Ishikawa (cell line): ENCODE results near the gene MTMR2.

Experiments used
- CEBPB ChIP-seq: IDR thresholded peaks from 2 replicates; pipeline ENCODE4 v1.6.1; 2012
- CREB1 ChIP-seq: IDR thresholded peaks from 2 replicates; pipeline ENCODE4 v1.6.1; 2012; ENCODE audit warnings: low read depth
- EGR1 ChIP-seq: IDR thresholded peaks from 2 replicates; pipeline ENCODE4 v1.6.1; 2012
- EP300 ChIP-seq: IDR thresholded peaks from 2 replicates; pipeline ENCODE4 v1.6.1; 2012; ENCODE audit warnings: borderline replicate concordance
- FOXM1 ChIP-seq: IDR thresholded peaks from 2 replicates; pipeline ENCODE4 v1.6.1; 2012; ENCODE audit warnings: low read depth, borderline replicate concordance
- MAX ChIP-seq: IDR thresholded peaks from 2 replicates; pipeline ENCODE4 v1.6.1; 2012
- NFIC ChIP-seq: IDR thresholded peaks from 2 replicates; pipeline ENCODE4 v1.6.1; 2012
- RAD21 ChIP-seq: IDR thresholded peaks from 2 replicates; pipeline ENCODE4 v1.6.1; 2012; ENCODE audit warnings: low read depth
- REST ChIP-seq: IDR thresholded peaks from 2 replicates; pipeline ENCODE4 v1.6.1; 2012; ENCODE audit warnings: low read depth, mild to moderate bottlenecking
- TAF1 ChIP-seq: IDR thresholded peaks from 2 replicates; pipeline ENCODE4 v1.6.1; 2012; ENCODE audit warnings: low read depth, mild to moderate bottlenecking
- TCF12 ChIP-seq: IDR thresholded peaks from 2 replicates; pipeline ENCODE4 v1.6.1; 2012; ENCODE audit warnings: low read depth
- TEAD4 ChIP-seq: IDR thresholded peaks from 2 replicates; pipeline ENCODE4 v1.6.1; 2012
- USF1 ChIP-seq: IDR thresholded peaks from 2 replicates; pipeline ENCODE4 v1.6.1; 2012
- YY1 ChIP-seq: IDR thresholded peaks from 2 replicates; pipeline ENCODE4 v1.6.1; 2012; ENCODE audit warnings: low read depth
- ZBTB7A ChIP-seq: IDR thresholded peaks from 2 replicates; pipeline ENCODE4 v1.6.1; 2012; ENCODE audit warnings: low read depth

MTMR2 gene

GRCh38 chr11:95923728-95924413, at the start of gene MTMR2:
MTMR2 (minus strand) TSS chr11:95924107; CDS start chr11:95923954, 153 bp downstream.
- TF ChIP-seq FOXM1 (no peak), ZBTB7A (0 out of 2 replicates have a peak, but pooled peaks have one; percentile 56), EGR1 (no peak; the same call in 1 of the 2 replicates), CREB1 (no peak), TAF1 (peak; percentile 95), YY1 (peak; percentile 97), NFIC (no peak), MAX (peak; percentile 84), REST (no peak), USF1 (no peak), EP300 (0 out of 2 replicates have a peak, but pooled peaks have one; percentile 32), TEAD4 (peak; percentile 15; the same call in 1 of the 2 replicates), TCF12 (peak; percentile 74)

- TF ChIP-seq YY1 (no peak), REST (no peak)
These were observed 48.2 kb upstream of the MTMR2 start for GRCh38 chr11:95972060-95972459.

- TF ChIP-seq EGR1, result no peak
- TF ChIP-seq RAD21, result peak; percentile 11; the same call in 1 of the 2 replicates
- TF ChIP-seq YY1, result no peak
These were observed 44.7 kb upstream of the MTMR2 start for GRCh38 chr11:95968585-95968984.

- TF ChIP-seq TAF1, result no peak
- TF ChIP-seq TCF12, result no peak
- no peak for TF ChIP-seq NFIC
- TF ChIP-seq FOXM1, result no peak
- no peak for TF ChIP-seq EGR1
- TF ChIP-seq REST, result no peak
- TF ChIP-seq CEBPB, result no peak
- TF ChIP-seq TEAD4, result no peak
- no peak for TF ChIP-seq MAX
- no peak for TF ChIP-seq USF1
- TF ChIP-seq ZBTB7A, result no peak
- TF ChIP-seq YY1, result no peak
- no peak for TF ChIP-seq EP300
- no peak for TF ChIP-seq RAD21
- TF ChIP-seq CREB1, result no peak
These were observed 40.4 kb upstream of the MTMR2 start for GRCh38 chr11:95964281-95964680.

GRCh38 chr11:95961758-95962157, 37.9 kb upstream of the MTMR2 start:
- TF ChIP-seq TEAD4 (no peak), USF1 (no peak), CEBPB (no peak), REST (no peak), YY1 (no peak), TAF1 (no peak), EGR1 (no peak), MAX (no peak), CREB1 (no peak), RAD21 (no peak), TCF12 (no peak), NFIC (no peak)
